Caco-2 (cell line): Measurements from ENCODE around the gene SLX4IP. TPM values are rescaled to one million over a fixed set of nuclear protein-coding genes. Genes with fewer than 3 reads are reported as not detected.

Experiments used
- BruUV-seq: library from RNA; stranded (reverse); fragments of 400-500 nt; replicated peaks from 2 replicates; lab custom pipeline; 2021; lab: Mats Ljungman, UMichigan
- CTCF ChIA-PET: fragments of 300-600 bp; sonication (Branson Sonifier 250); formaldehyde crosslinking; loops from one replicate; lab custom pipeline; 2022; ENCODE audit warnings: antibody characterized with exemption; lab: Charles Lee
- POLR2A ChIA-PET: fragments of 300-600 bp; sonication (Branson Sonifier 250); formaldehyde crosslinking; loops from one replicate; lab custom pipeline; 2022; ENCODE audit warnings: antibody characterized with exemption; lab: Charles Lee
- DNase-seq, 2 experiments: peaks; one replicate each; pipeline versions ENCODE4 v3.0.0 to v3.0.0-alpha.2; 2020 to 2022
- H3K27me3 ChIP-seq: replicated peaks from 2 replicates; pipeline ENCODE4 v1.6.0; 2011; ENCODE audit warnings: low read length; ENCODE audit not compliant: control insufficient read depth, insufficient read depth
- H3K36me3 ChIP-seq: 2 replicates; pipeline ENCODE4 v1.5.1; 2011; ENCODE audit warnings: low read length; ENCODE audit not compliant: control insufficient read depth, insufficient read depth
- H3K4me1 ChIP-seq: fragments of 250-450 bp; sonication (Bioruptor Pico); 2 replicates; pipeline ENCODE4 v1.5.1; 2020; ENCODE audit warnings: mild to moderate bottlenecking
- H3K4me3 ChIP-seq: 2 replicates; pipeline ENCODE4 v1.5.1; 2011; ENCODE audit warnings: low read depth, mild to moderate bottlenecking, control low read depth, low read length
- H3K9me3 ChIP-seq: fragments of 250-450 bp; sonication (Bioruptor Pico); 2 replicates; pipeline ENCODE4 v1.5.1; 2020; ENCODE audit warnings: mild to moderate bottlenecking, moderate library complexity
- H3K27ac Mint-ChIP-seq: one replicate; pipeline ENCODE4 v1.8.0; 2022; ENCODE audit warnings: mixed read lengths; ENCODE audit not compliant: unreplicated experiment
- H3K27me3 Mint-ChIP-seq: one replicate; pipeline ENCODE4 v1.8.0; 2022; ENCODE audit warnings: mixed read lengths; ENCODE audit not compliant: insufficient read depth, unreplicated experiment
- H3K36me3 Mint-ChIP-seq: one replicate; pipeline ENCODE4 v1.8.0; 2022; ENCODE audit warnings: mild to moderate bottlenecking, mixed read lengths; ENCODE audit not compliant: insufficient read depth, unreplicated experiment
- H3K4me1 Mint-ChIP-seq: one replicate; pipeline ENCODE4 v1.8.0; 2022; ENCODE audit warnings: low read depth, mixed read lengths; ENCODE audit not compliant: unreplicated experiment
- H3K4me3 Mint-ChIP-seq: one replicate; pipeline ENCODE4 v1.8.0; 2022; ENCODE audit warnings: mild to moderate bottlenecking, moderate library complexity, mixed read lengths; ENCODE audit not compliant: unreplicated experiment
- H3K9me3 Mint-ChIP-seq: one replicate; pipeline ENCODE4 v1.8.0; 2022; ENCODE audit warnings: mixed read lengths; ENCODE audit not compliant: unreplicated experiment
- intact Hi-C: fragments of 100-400 bp; cut with micrococcal nuclease; formaldehyde crosslinking; loops from one replicate; pipeline ENCODE4 v1.10.0; 2022; ENCODE audit not compliant: unreplicated experiment
- total RNA-seq: library from RNA; stranded (reverse); gene quantifications from 2 replicates; pipeline ENCODE4 v1.2.3, GENCODE V29; 2022
- TF ChIP-seq, protein P1 (sequence below), 2 experiments: fragments of 200-600 bp in 1 of 2; IDR thresholded peaks; 1 replicate in 1 of 2; 2 replicates in 1 of 2; pipeline versions ENCODE4 v1.5.1 to v1.8.0; 2011 to 2022; ENCODE audit warnings: antibody characterized with exemption in 1 of 2, control low read depth in 1 of 2, inconsistent platforms in 1 of 2, low read depth in 1 of 2, low read length in 1 of 2, mild to moderate bottlenecking in 1 of 2, moderate library complexity in 1 of 2; ENCODE audit not compliant: insufficient read depth in 1 of 2, severe bottlenecking in 1 of 2, unreplicated experiment in 1 of 2

The SLX4IP gene
- total RNA-seq, 1 experiment from 2014 or later = 8.5 TPM

DNA sequence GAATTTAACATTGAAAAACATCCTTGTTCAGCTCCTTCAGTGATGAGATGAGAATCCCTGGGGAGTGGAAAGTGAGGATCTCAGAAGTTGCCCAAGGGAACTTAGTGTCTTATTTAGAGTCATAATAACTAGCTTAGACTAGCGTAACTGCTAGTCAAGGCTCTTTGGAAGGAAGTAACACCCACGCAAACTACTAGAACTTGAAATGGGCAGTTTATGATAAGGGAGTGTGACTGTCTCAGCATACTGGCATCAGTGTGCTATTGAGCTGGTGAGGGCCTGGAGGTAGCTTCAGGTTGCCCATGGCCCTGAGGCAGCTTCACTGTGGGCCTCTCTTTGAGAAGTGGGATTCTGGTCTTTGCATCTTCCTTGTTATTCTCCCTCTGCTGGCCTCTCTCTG, 40.1 kb downstream of the SLX4IP start:
- H3K4me3 Mint-ChIP-seq = no peak overlapping the region
- no TSS peak for BruUV-seq
- peaks cover 7% of the 10 kb centered on the region for H3K4me1 Mint-ChIP-seq

DNA sequence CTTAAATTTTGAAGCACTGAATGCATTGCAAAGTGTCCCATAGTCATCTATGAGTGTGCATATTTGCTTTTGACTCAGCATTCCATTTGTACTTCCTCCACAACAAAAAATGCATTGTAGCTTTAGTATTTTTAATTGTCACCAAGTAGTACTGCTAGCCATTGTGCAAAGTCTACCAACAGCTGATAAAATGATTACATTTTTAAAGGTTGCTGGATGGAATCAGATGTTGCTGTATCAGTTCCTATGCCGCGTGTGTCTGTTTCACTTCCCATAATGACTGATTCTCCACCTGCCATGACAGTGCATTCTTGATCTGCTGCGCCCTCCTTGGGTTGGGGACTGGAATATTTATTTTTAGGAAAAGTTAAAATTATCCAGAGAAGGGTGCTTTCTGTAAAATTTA, 41.2 kb downstream of the SLX4IP start:
- ChIA-PET CTCF (no interaction called here), POLR2A (no interaction called here)
- TF ChIP-seq, protein P1, sequence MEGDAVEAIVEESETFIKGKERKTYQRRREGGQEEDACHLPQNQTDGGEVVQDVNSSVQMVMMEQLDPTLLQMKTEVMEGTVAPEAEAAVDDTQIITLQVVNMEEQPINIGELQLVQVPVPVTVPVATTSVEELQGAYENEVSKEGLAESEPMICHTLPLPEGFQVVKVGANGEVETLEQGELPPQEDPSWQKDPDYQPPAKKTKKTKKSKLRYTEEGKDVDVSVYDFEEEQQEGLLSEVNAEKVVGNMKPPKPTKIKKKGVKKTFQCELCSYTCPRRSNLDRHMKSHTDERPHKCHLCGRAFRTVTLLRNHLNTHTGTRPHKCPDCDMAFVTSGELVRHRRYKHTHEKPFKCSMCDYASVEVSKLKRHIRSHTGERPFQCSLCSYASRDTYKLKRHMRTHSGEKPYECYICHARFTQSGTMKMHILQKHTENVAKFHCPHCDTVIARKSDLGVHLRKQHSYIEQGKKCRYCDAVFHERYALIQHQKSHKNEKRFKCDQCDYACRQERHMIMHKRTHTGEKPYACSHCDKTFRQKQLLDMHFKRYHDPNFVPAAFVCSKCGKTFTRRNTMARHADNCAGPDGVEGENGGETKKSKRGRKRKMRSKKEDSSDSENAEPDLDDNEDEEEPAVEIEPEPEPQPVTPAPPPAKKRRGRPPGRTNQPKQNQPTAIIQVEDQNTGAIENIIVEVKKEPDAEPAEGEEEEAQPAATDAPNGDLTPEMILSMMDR (IDR thresholded peaks at IDR 0.05; ENCODE audit: insufficient read depth in 1 of 2, low read depth in 1 of 2, low read length in 1 of 2, severe bottlenecking in 1 of 2, unreplicated experiment in 1 of 2) = no peak
- intact Hi-C loops = no loop called here
- H3K27ac Mint-ChIP-seq = no peak overlapping the region
- H3K36me3 Mint-ChIP-seq = peaks cover 4% of the 10 kb centered on the region
- no peaks in the 10 kb centered on the region for H3K9me3 ChIP-seq
- H3K27me3 ChIP-seq = no peaks in the 10 kb centered on the region
- peaks cover 4% of the 10 kb centered on the region for H3K4me1 Mint-ChIP-seq
- no peak overlapping the region for H3K4me3 Mint-ChIP-seq
- no peaks in the 10 kb centered on the region for H3K9me3 Mint-ChIP-seq
- no peaks in the 10 kb centered on the region for H3K4me1 ChIP-seq
- DNase-seq = no peak
- BruUV-seq = no TSS peak
- H3K4me3 ChIP-seq = no peak overlapping the region
- no peaks in the 10 kb centered on the region for H3K27me3 Mint-ChIP-seq
- no peaks in the 10 kb centered on the region for H3K36me3 ChIP-seq

More for the DNA sequence above, 40.1 kb downstream of the SLX4IP start:
- Mint-ChIP-seq H3K27ac (no peak overlapping the region), H3K36me3 (peaks cover 4% of the 10 kb centered on the region), H3K27me3 (no peaks in the 10 kb centered on the region), H3K9me3 (no peaks in the 10 kb centered on the region)
- no peak for DNase-seq
- no peaks in the 10 kb centered on the region for H3K9me3 ChIP-seq
- ChIA-PET POLR2A (no interaction called here), CTCF (interaction anchor here (0.6 kb wide), 1 partner anchor 1537 kb away, joined by 3 read pairs; no protein-coding TSS in a partner anchor)
- TF ChIP-seq, protein P1 (IDR thresholded peaks at IDR 0.05; ENCODE audit: insufficient read depth in 1 of 2, low read depth in 1 of 2, low read length in 1 of 2, severe bottlenecking in 1 of 2, unreplicated experiment in 1 of 2) = no peak
- no peaks in the 10 kb centered on the region for H3K4me1 ChIP-seq
- no peak overlapping the region for H3K4me3 ChIP-seq
- H3K27me3 ChIP-seq = no peaks in the 10 kb centered on the region
- H3K36me3 ChIP-seq = no peaks in the 10 kb centered on the region
- intact Hi-C loops = no loop called here

DNA sequence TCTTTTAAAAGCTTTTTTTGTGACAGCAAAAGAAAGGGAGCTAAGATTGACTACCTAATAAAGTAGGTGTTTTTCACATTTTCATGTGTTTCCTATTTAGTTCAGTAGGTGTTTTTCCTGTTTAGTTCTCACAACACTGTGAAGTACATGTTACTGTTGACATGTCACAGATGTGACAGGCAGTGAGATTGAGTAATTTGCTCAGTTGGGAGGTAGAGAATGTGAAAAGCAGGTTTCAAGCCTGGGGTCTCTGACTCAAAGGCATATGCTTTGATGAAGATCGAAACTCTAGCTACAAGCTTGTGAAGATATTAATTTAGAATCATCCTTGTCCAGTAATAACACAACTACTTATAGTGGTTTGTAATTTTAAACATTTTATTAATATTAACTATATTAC, 43.1 kb downstream of the SLX4IP start:
- no peaks in the 10 kb centered on the region for H3K27me3 Mint-ChIP-seq
- no peak overlapping the region for H3K27ac Mint-ChIP-seq
- H3K4me1 Mint-ChIP-seq = no peaks in the 10 kb centered on the region
- TF ChIP-seq, protein P1 (IDR thresholded peaks at IDR 0.05; ENCODE audit: insufficient read depth in 1 of 2, low read depth in 1 of 2, low read length in 1 of 2, severe bottlenecking in 1 of 2, unreplicated experiment in 1 of 2) = no peak
- CTCF ChIA-PET = no interaction called here
- H3K9me3 Mint-ChIP-seq = no peaks in the 10 kb centered on the region
- Histone ChIP-seq H3K4me1 (peaks cover 6% of the 10 kb centered on the region), H3K36me3 (no peaks in the 10 kb centered on the region), H3K27me3 (no peaks in the 10 kb centered on the region), H3K4me3 (no peak overlapping the region), H3K9me3 (no peaks in the 10 kb centered on the region)
- H3K4me3 Mint-ChIP-seq = no peak overlapping the region
- intact Hi-C loops = no loop called here
- no TSS peak for BruUV-seq
- H3K36me3 Mint-ChIP-seq = peaks cover 4% of the 10 kb centered on the region
- DNase-seq = no peak
- POLR2A ChIA-PET = no interaction called here
